Left forelimb (tissue), 1 donor: Measurements from ENCODE around the gene SEC31A.
"Not testable (repeated sequence)": the region's sequence is repeated elsewhere in the genome, so short reads cannot be mapped to it uniquely, and the experiment has no call there.

Experiments used
- DNase-seq: peaks from one replicate; pipeline ENCODE4 v3.0.0-alpha.2; 2018; ENCODE audit warnings: low spot score

Gene SEC31A

DNA sequence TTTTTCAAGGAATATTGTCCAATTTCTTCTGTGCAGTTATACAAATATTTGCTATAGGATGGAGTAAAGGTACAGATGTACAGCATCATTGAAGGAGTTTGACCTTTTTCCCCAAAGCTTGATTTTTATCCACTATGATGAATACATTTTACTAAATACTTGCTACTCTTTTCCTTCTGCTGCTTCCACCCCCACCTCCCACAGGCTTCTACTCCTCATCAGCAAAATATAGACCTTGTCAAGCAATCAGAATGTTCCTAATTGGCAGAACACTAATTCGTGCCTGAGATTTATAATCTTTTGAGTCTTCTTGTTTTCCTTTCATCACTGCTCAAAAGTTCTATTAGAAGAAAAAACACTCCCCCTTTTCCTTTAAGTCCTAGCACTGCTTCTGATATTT is 5.8 kb upstream of the SEC31A start:
- no peak for DNase-seq

DNA sequence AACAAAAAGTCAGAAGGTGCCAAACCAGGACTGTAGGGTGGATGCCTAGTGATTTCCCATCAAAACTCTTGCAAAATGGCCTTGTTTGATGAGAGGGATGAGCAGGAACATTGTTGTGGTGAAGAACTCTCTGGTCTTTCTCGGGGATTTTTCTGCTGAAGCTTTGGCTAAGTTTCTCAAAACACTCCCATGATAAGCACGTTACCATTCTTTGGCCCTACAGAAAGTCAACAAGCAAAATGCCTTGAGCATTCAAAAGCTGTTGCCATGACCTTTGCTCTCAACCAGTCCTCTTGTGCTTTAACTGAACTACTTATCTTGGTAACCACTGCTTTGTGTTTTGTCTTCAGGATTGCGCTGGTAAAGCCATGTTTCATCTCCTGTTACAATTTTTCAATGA is 3.0 kb upstream of the SEC31A start:
- no peak for DNase-seq

DNA sequence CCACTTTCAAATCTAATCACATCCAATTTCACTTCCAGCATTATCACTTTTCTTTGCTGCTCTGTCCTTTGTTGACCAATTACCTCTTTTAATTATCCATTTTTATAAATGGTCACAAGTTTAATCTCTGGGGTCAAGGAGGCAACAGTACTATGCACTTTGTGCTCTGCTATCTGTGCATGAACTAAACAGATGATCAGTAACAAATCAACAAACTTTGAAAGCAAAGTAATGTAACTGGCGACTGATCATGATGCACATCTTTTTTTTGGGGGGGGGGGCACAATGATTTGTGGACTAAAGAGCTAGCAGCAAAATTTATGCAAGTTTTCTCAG is 1.5 kb upstream of the SEC31A start:
- DNase-seq: no peak

DNA sequence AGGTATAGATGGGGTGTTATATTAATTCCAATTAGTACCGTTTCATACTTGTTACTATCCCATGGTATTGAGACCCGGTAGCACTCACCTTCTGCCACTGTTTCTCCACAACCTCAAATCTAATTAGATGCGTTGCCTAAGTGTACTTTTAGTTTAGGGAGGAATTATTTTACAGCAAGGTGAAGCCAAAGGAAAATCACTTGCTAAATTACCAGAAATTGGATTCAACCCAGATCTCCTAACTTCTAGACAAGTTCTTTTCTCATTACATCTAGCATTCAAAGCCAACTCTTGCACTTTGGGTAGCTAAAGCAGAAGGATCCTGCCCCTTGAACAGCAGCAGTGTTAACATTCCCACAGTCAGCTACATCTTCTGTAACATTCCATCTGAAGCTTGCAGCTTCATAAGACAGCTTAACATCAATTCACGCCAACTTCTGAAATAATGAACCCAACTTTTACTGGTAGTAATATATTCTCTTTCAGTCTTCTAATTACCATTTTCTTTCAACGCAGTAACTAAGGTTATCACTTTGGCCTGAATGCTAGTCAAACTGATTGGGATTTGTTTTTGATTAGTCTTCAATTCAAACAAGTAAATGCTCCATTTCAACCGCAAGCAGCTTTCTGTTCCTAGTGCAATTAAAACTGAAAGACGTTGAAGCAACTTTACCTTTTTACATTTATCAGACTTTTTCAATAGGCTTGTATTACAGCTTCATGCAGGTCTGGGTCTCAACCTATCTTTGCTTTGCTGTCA is 934 bp upstream of the SEC31A start:
- no peak for DNase-seq

DNA sequence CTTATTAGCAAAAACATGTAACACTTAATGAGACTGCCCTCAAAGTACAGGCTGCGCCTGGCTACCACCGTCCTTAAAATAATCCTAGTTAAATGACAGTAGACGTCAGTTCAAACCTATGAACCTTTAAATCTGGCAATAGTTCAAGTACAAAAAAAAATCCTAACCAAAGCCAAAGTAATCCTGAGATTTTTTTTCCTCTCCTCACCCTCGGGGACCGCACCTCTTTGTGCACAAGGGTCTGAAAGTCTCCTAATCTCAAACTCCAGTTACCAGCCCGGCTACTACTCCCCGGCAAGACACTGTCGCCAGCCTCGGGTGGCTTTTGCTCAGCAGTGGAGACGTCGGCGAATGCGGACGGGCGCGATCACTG is 439 bp downstream of the SEC31A start:
- no peak for DNase-seq

DNA sequence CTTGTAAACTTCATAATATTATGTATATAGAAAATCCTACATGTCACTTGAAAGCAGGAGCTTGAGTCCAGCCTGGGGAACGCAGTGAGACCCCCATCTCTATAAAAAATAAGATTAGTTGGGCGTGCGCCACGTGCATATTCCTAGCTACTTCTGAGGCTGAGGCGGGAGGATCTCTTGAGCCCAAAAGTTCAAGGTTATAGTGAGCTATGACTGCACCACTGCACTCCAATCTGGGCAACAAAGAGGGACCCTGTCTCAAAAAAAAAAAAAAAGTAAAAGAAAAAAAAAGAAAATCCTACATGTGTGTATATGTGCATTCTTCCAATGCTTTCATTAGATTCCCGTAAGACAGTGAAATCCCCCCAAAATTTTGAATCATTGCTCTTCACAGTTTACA is 1.7 kb downstream of the SEC31A start:
- no peak for DNase-seq

DNA sequence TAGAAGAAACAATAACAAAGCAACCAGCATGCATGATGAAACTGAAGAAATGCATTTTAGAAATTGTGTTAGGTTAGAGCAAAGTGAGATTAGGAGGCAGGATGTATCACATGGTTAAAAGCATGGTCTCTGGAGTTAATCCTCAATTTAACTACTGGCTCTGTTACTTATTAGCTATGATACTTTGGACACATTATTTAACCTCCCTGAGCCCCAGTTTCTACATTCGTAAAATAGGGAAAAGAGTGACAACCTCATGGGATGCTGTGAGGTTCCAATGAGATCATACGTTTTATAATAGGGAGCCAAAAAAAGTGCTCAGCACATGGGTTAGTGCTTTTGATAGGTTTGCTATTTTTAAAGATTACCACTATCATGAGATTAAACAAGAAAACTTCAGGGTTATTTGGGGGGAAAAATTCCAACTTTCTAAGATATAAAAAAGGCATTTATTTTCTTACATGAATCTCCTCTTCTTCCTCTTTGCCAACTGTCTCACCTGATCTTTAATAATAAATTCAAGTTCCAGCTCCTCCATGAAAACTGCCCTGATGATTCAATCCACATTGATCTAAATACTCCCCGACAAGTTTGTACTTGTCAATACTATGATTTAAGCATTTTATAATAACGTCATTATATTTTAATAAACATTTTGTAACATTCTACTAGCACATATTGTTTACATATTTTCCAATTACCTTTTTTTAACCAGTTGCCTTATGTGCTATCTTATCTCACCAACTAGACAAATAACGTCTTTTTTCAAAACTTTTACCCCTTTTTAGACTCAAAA is 4.6 kb downstream of the SEC31A start:
- no peak for DNase-seq

DNA sequence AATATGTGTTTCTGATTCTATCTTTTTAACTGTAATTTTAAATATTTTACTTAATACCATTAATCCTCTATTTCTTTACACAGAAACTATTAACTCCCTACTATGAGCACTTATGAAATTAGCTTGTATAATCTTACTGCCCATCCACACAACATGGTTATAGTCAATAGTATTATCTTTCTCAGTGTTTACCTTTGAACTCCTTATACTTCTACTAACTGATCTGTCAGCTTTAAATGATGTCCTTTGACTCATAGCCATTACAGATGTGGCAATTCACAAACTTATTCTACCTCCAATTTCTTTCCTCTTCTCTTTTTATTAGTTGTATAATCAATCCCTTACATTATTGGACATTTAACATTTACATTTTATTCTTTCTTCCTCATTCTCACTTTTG is 5.5 kb downstream of the SEC31A start:
- no peak for DNase-seq

DNA sequence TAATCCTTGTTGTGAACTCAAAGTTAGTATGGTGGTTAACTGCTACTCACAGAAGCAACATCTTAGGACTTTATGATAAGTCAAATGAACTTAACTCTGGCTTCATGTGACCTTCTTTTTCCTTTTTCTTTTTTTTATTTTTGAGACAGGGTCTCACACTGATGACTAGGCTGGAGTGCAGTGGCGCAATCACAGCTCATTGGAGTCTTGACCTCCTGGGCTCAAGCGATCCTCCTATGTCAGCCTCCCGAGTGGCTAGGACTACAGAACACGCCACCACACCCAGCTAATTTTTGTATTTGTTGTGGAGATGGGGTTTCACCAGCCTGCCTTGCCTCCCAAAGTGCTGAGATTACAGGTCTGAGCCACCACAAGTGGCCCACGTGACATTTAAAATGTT is 22.4 kb downstream of the SEC31A start:
- no peak for DNase-seq

DNA sequence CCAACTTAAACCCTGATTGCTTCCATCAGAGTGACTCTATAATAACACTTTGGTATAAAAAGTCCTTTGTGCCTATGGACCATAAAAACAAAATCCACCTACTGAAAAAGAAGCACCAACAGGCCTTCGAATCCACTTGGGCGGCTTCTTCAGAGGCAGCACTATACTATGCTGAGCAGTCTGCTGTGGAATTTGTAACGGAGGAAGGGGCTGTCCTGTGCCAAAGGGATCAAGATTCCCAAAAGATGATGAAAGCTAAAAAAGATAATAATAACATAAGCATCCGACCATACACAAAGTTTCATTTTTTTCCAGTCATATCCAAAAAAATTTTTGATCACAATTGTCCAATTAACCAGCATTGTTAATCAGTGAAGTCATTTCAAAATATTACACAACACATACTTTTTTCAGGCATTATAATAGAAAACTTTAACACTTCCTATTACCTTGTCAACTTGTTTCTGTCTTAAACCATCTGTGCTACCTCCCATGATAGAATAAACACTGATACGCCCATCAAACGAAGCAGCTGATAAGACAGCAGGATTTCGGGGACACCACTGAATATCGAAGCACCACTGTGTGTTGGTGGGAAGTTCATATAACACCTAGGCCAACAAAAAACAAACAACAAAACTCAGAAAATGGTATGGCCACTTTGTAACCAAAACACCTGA is 24.1 kb downstream of the SEC31A start:
- DNase-seq: no peak

DNA sequence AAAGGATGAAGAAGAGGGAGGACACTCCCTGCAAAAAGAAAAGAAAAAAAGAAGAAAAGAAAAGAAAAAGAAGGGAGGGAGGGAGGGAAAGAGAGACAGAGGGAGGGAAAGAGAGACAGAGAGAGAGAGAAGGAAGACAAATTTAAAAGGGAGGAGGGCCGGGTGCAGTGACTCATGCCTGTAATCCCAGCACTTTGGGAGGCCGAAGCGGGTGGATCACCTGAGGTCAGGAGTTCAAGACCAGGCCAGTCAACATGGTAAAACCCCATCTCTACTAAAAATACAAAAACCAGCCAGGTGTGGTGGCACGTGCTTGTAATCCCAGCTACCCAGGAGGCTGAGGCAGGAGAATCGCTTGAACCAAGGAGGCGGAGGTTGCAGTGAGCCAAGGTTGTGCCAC is 24.9 kb downstream of the SEC31A start:
- not testable (repeated sequence) for DNase-seq

DNA sequence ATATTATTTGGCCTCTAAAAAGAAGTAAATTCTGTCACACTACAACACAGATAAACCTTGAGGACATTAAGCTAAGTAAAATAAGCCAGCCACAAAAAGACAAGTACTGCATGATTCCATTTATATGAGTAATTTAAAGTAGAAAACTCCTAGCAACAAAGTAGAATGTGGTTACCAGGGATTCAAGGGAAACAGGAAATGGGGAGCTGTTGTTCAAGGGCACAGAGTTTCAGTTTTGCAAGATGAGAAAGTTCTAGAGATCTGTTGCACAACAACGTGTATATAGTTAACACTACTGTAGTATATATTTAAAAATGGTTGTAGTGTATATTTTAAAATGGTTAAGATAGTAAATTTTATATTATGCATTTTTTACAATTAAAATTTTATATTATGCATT is 25.4 kb downstream of the SEC31A start:
- no peak for DNase-seq

DNA sequence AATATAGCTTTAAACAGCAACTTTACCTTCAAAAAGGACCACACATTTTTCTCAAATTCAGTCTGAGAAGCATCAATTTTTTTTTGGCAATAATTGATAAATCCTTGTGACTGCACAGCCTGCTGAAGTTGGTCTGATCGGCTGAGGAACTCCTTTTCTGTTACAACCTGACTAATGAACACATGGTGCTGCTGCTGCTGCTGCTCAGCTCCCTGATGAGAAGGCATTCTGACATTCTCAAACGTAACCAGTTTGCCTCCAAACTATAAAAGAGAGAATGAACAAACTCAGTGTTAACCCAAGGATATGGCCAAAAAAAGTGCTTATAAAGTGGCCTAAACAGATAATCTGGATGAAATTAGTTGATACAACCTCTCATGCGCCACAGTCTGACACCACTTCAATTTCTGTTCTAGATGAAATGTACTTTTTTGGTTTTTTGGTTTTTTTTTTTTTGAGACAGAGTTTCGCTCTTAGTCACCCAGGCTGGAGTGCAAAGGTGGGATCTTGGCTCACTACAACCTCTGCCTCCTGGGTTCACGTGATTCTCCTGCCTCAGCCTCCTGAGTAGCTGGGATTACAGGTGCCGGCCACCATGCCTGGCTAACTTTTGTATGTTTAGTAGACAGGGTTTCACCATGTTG is 26.5 kb downstream of the SEC31A start:
- DNase-seq: no peak

DNA sequence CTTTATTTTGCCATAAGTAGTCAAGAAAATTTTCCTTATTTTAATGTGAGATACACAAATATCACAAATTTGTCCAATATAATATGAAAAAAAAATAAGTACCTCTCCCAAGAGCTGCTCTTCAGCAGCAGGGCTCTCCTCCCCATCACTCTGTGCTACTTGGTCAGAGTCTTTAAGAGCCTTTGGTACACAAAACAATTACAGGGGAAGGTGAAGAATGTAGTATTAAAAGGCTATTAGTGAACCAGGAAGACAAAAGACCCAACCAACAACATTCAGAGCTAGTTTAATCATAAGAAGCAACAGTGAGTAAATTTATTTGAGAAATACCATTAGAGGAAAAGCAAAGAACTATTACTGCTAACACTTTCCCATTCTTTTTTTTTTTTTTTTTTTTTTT is 29.4 kb downstream of the SEC31A start:
- no peak for DNase-seq

DNA sequence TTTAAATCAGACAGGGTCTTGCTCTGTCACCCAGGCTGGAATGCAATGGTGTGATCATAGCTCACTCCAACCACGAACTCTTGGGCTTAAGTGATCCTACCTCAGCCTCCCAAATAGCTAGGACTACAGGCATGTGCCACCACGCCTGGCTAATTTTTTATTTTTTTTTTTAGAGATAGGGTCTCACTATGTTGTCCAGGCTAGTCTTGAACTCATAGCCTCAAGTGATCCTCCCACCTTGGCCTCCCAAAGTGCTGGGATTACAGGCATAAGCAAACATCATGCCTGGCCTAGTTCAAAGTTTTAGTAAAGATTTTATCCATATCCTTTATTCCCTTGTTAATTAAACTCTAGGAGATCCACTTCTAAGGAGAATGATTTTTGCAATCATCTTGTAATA is 30.5 kb downstream of the SEC31A start:
- not testable (repeated sequence) for DNase-seq

DNA sequence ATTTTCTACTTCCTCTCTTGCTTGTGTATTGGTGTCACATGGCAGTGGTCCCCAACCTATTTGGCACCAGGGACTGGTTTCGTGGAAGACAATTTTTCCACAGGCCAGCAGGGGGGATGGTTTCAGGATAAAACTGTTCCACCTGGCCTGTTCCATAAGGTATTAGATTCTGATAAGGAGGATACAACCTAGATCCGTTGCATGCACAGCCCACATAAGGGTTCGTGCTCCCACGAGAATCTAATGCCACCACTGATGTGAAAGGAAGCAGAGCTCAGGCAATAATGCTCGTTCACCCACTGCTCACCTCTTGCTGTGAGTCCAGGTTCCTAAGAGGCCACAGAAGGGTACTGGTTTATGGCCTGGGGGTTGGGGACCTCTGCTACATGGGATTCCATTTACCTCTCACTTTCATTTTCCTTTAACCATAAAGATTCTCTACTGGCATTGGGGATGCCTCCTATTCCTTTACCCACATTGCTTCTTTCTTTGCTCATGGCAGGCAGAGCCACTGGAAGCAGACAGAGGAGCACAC is 38.1 kb downstream of the SEC31A start:
- DNase-seq: no peak

DNA sequence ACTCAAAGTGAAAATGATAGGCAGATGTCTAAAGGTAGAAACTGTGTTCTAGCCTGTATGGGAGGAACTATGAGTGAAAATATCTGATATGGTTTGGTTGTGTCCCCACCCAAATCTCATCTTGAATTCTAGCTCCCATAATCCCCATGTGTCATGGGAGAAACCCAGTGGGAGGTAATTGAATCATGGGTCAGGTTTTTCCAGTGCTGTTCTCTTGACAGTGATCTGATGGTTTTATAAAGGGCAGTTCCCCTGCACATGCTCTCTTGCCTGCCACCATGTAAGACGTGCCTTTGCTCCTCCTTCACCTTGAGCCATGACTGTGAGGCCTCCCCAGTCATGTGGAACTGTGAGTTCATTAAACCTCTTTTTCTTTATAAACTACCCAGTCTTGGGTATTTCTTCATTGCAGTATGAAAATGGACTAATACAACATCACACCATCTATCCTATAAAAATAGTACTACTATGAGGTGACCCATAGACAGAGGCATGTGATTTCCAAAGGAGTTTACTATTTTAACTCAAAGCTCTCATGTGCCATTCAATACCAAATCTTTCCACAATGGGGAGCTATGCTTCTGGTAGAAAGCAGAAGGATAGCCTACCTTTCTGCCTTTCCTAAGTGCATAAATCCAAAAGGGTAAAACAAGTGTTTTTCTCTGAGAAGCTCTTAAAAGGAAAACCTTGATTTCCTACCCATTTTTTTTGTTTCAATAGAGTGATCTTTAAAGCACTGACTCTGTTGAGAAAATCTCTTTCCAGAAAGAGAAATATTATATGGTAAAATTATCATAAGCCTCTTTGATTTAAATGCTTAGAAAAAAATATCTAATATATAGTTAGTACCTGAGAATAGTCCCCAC is 38.8 kb downstream of the SEC31A start:
- no peak for DNase-seq

DNA sequence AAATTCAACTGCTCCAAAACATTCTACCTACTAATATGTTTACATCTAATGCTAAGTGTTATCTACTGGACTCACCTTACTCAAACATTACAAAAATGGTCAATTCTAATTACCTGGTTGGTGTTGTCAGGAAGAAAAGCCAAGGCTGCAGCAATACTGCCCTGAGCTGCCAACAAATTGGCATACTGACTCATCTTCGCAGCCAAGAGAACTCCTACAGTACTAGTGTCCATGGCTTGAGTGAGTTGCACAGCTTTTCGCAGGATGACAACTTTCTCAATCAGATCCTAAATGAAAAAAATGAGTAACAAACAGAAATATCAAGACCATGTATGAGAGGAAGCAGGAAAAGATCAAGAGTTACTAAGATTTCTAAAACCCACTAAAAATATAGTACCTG is 39.6 kb downstream of the SEC31A start:
- no peak for DNase-seq

DNA sequence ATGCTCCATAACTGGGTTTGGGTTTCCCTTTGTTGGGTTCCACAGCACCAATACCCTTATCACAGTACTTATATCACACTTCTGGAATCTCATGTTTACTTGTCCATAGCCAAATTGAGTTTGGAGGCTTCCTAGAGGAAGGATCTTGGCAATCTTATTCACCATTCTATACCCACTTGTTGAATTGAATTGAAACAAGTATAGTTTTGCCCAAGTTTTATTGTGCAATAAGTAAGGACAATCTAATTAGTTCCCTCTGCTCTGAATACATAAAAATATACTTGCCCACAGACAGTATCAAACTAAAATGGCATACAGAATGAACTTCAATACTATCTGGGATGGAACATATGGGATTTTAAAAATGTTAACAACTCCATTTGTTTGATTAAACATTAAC is 40.3 kb downstream of the SEC31A start:
- no peak for DNase-seq

DNA sequence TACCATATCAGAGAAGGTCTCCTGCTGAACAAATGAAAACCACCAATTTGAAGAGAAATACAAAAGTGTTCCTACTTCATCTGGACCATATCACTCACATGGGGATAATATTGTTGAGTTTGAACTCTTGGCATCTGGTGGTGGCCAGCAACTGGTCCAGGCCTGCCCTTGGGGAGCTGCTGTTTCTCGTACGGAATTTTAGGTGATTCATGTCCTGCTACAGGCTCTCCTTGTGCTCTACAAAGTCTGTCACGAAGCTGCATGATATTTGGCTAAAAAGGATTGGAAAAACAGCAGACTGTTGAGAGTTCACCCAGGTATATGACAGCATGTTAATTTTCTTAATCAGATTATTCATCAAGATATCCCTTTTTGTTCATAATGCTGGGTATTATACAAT is 42.2 kb downstream of the SEC31A start:
- DNase-seq: no peak

DNA sequence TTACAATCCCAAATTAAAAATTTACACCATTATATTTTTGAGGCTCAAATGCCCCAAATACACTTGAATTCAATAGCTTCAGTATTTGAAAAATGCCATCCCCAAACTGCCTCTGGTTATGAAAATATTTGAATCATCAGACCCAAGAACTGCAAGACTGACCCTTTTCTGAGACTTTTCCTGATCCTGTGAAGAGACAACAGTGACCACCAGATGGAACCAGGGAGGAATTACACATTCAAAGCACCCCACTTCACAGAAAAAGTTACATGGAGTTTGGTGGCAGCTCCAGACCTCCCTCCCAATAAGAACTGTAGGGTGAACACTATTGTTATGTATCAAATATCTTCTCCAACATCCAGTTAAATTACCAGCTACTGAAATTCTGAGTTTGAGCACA is 48.4 kb downstream of the SEC31A start:
- DNase-seq: no peak

DNA sequence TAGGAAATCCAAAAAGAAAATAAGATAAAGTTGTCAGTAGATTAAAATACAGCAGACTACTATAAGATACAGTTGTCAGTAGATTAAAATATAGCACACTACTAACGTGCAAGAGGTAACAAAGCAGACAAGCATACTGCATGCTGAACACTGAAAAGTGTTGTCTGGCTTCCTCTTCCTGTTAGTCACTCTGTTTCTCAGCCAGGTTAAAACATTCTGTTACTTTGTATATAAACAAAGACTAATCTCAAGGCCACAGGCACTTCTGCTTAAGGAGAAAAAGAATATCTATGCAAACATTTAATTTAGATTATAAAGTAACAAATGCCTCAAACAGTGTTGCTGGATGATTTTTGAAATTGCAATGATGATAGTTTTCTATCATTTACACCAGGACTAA is 51.3 kb downstream of the SEC31A start:
- DNase-seq: no peak
